Measurements from ENCODE around the gene FKBP15. TPM values are rescaled to one million over a fixed set of nuclear protein-coding genes. Genes with fewer than 3 reads are reported as not detected.
"Not testable (repeated sequence)": the region's sequence is repeated elsewhere in the genome, so short reads cannot be mapped to it uniquely, and the experiment has no call there.

The FKBP15 gene
- total RNA-seq, 2 donors from 2014 or later, result 24.7 to 26.0 TPM

DNA sequence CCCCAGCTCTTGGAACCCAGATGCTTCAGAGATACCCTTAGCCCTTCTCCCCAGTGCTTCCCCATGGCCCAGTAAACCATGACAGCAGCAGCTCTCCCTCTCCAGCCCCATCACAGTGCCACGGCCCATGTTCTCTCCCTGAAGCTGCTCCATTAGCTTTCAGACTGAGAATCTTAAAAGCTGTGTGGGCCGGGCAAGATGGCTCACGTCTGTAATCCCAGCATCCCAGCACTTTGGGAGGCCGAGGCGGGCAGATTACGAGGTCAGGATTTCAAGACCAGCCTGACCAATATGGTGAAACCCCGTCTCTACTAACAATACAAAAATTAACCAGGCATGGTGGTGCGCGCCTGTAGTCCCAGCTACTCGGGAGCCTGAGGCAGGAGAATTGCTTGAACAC lies 71.5 kb downstream of the FKBP15 start:
- Mint-ChIP-seq H3K4me1 (ENCODE audit: low read depth) (peaks cover 27% of the 10 kb centered on the region), H3K27me3 (ENCODE audit: low read depth) (peaks cover 25% of the 10 kb centered on the region)
- DNase-seq; ATAC-seq (replicated peaks in 1 of 2); H3K27ac Mint-ChIP-seq; H3K9me3 Mint-ChIP-seq; H3K36me3 Mint-ChIP-seq (ENCODE audit: insufficient read depth in 2 of 2); H3K4me3 Mint-ChIP-seq: not testable (repeated sequence)

DNA sequence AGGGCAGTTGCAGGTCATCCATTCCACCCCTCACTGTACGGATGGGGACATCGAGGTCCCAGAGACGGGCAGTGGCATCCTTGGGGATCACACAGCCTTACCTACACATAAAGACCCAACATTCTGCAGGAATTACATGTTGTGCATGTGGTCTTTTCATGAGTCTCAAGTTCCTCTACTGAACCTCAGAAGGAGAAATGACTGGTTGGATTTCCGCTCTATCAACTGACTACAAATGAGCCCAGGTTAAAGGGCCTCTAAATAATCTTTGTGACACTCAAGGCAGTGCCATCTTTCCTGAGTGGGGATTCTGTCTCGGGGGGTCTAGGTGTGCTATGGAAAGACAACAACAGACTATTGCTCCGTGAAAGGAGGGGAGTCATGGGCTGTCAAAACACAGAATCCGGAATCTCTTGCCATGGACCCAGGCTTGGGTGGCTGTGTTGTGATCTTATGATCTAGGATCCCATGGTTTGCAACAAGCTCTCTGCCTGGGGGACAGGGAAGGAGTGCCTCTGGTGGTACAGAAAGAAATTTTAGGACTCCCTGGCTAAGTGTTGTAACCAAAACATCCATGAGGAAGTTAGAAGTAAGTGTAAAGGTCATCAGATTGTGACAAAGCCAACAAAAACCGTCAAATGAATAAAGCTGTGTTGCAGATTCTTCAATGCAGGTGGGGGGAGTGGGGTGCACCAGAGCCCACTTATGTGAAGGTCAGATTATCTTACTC lies 72.1 kb downstream of the FKBP15 start:
- Mint-ChIP-seq H3K27ac (no peak overlapping the region), H3K36me3 (ENCODE audit: insufficient read depth in 2 of 2) (peaks cover 0 to 3% of the 10 kb centered on the region in 2 donors), H3K4me1 (ENCODE audit: low read depth) (peaks cover 25% of the 10 kb centered on the region), H3K9me3 (no peaks in the 10 kb centered on the region), H3K4me3 (no peak overlapping the region), H3K27me3 (ENCODE audit: low read depth) (peaks cover 29% of the 10 kb centered on the region)
- ATAC-seq (replicated peaks in 1 of 2) (no peak), DNase-seq (no peak)

GRCh38 chr9:113148372-113148705 lies 72.7 kb downstream of the FKBP15 start:
- no peaks in the 10 kb centered on the region for H3K9me3 Mint-ChIP-seq
- no peak overlapping the region for H3K27ac Mint-ChIP-seq
- ATAC-seq (replicated peaks in 1 of 2) (no peak), DNase-seq (no peak)
- peaks cover 25% of the 10 kb centered on the region for H3K4me1 Mint-ChIP-seq (ENCODE audit: low read depth)
- H3K27me3 Mint-ChIP-seq (ENCODE audit: low read depth), result peaks cover 29% of the 10 kb centered on the region
- H3K4me3 Mint-ChIP-seq, result no peak overlapping the region
- peaks cover 0 to 3% of the 10 kb centered on the region in 2 donors for H3K36me3 Mint-ChIP-seq (ENCODE audit: insufficient read depth in 2 of 2)

- ATAC-seq (replicated peaks in 1 of 2), result no peak
- Mint-ChIP-seq H3K36me3 (ENCODE audit: insufficient read depth in 2 of 2) (peaks cover 3 to 7% of the 10 kb centered on the region in 2 donors), H3K27me3 (ENCODE audit: low read depth) (peaks cover 22% of the 10 kb centered on the region), H3K4me1 (ENCODE audit: low read depth) (no peaks in the 10 kb centered on the region), H3K9me3 (peaks cover 0 to 3% of the 10 kb centered on the region in 2 donors), H3K27ac (no peak overlapping the region), H3K4me3 (no peak overlapping the region)
- no peak for DNase-seq
These were observed 77.4 kb downstream of the FKBP15 start for GRCh38 chr9:113143432-113144227.

DNA sequence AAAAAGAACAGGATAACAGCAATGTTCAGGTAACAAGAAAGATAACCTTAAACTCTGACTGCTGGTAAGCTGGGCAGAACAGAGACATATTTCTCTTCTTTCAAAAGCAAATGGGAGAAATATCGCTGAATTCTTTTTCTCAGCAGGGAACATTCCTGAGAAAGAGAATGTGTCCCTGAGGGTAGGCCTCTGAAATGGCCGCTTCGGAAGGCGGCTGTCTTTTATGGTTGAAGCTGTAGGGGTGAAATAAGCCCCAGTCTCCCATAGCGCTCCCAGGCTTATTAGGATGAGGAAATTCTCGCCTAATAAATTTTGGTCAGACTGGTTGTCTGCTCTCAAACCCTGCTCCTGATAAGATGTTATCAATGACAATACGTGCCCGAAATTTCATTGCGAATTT lies 80.2 kb downstream of the FKBP15 start:
- peaks cover 16% of the 10 kb centered on the region for H3K27me3 Mint-ChIP-seq (ENCODE audit: low read depth)
- not testable (repeated sequence) for H3K9me3 Mint-ChIP-seq; DNase-seq; ATAC-seq (replicated peaks in 1 of 2); H3K27ac Mint-ChIP-seq; H3K36me3 Mint-ChIP-seq (ENCODE audit: insufficient read depth in 2 of 2); H3K4me3 Mint-ChIP-seq; H3K4me1 Mint-ChIP-seq (ENCODE audit: low read depth)

GRCh38 chr9:113139953-113140352 lies 81.1 kb downstream of the FKBP15 start:
- H3K27ac Mint-ChIP-seq, result no peak overlapping the region
- ATAC-seq (replicated peaks in 1 of 2), result no peak
- peaks cover 13% of the 10 kb centered on the region for H3K27me3 Mint-ChIP-seq (ENCODE audit: low read depth)
- H3K4me1 Mint-ChIP-seq (ENCODE audit: low read depth), result no peaks in the 10 kb centered on the region
- no peak for DNase-seq
- peaks cover 0 to 3% of the 10 kb centered on the region in 2 donors for H3K9me3 Mint-ChIP-seq
- peaks cover 3 to 7% of the 10 kb centered on the region in 2 donors for H3K36me3 Mint-ChIP-seq (ENCODE audit: insufficient read depth in 2 of 2)
- H3K4me3 Mint-ChIP-seq, result no peak overlapping the region

DNA sequence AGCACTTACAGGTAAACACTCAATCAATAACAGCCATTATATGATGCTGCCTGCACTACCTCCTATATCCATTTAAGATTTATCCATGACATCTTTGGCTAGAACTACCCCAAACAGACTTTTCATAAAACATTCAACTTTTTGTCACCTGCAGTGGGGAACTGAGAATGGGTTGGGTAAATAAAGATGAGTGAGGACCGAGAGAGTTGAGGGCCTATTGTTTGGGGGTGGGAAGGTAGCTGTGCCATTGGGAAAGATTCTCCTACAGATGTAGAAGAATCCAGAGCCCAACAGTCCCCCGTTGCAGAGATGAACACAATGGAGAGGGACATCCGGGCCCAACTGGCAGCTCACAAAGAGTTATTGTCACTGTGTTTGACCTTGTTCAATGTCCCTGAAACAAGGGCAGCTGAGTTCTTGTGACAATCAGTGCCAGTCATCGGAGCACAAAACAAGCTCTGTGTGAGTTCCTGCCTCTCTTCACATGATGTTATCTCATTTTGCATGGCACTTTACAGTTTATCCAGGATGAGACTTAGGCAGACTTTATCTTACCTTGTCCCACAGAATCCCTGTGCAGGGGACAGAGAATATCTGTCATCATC lies 81.8 kb downstream of the FKBP15 start:
- DNase-seq (no peak), ATAC-seq (replicated peaks in 1 of 2) (no peak)
- no peak overlapping the region for H3K27ac Mint-ChIP-seq
- H3K27me3 Mint-ChIP-seq (ENCODE audit: low read depth), result peaks cover 7% of the 10 kb centered on the region
- no peaks in the 10 kb centered on the region for H3K4me1 Mint-ChIP-seq (ENCODE audit: low read depth)
- peaks cover 3 to 7% of the 10 kb centered on the region in 2 donors for H3K36me3 Mint-ChIP-seq (ENCODE audit: insufficient read depth in 2 of 2)
- H3K9me3 Mint-ChIP-seq, result peaks cover 0 to 3% of the 10 kb centered on the region in 2 donors
- no peak overlapping the region for H3K4me3 Mint-ChIP-seq

DNA sequence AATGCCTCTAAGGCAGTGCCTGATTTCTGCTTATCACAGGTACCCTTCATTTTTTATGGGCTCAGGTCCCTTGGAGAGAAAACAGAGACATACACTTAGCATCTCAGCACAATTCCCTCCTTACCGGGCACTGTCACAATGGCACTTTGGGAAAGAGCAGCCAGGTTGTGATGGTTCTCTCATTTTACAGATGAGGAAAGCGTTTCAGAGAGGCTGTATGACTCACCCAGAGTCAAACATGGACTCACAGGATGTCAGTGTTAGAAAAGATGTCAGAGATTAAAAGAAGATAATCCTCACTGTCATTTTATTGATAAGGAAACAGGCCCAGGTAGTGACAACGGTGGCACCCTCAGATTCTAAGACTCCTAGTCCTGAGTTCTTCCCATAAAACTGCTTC lies 82.3 kb downstream of the FKBP15 start:
- ATAC-seq (replicated peaks in 1 of 2), result peak in 1 of 2 donors; percentile 44
- peaks cover 10% of the 10 kb centered on the region for H3K27me3 Mint-ChIP-seq (ENCODE audit: low read depth)
- H3K4me1 Mint-ChIP-seq (ENCODE audit: low read depth), result no peaks in the 10 kb centered on the region
- H3K4me3 Mint-ChIP-seq, result no peak overlapping the region
- no peak overlapping the region for H3K27ac Mint-ChIP-seq
- peaks cover 3 to 7% of the 10 kb centered on the region in 2 donors for H3K36me3 Mint-ChIP-seq (ENCODE audit: insufficient read depth in 2 of 2)
- peaks cover 0 to 3% of the 10 kb centered on the region in 2 donors for H3K9me3 Mint-ChIP-seq
- no peak for DNase-seq

- Mint-ChIP-seq H3K27me3 (ENCODE audit: low read depth) (peaks cover 15% of the 10 kb centered on the region), H3K36me3 (ENCODE audit: insufficient read depth in 2 of 2) (peaks cover 3 to 7% of the 10 kb centered on the region in 2 donors), H3K9me3 (peaks cover 0 to 3% of the 10 kb centered on the region in 2 donors), H3K4me1 (ENCODE audit: low read depth) (no peaks in the 10 kb centered on the region), H3K27ac (no peak overlapping the region), H3K4me3 (no peak overlapping the region)
- DNase-seq (no peak), ATAC-seq (replicated peaks in 1 of 2) (no peak)
These were observed 83.6 kb downstream of the FKBP15 start for GRCh38 chr9:113137196-113138168.

DNA sequence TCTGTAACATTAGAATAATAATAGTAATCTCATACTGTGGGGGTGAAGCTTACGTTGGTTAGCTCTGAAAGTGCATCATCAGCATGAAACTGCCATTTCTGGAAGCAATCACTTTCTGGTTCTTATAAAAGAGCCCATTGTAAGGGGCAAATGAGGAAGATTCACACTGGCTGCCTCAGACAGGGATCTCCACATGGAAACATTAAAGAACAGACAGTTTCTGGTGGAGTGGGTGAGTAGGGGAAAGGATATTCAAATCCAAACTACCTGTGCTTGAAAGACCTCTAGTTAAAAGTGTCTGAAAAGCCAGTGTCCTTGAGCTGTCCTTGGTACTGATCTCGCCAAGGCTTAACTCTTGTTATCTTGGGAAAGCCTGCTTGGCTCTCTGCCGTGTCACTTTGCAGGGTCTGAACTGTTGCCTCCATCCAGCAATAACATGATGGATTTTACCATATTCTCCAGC lies 89.4 kb downstream of the FKBP15 start:
- no peaks in the 10 kb centered on the region for H3K4me1 Mint-ChIP-seq (ENCODE audit: low read depth)
- DNase-seq, result no peak
- H3K27me3 Mint-ChIP-seq (ENCODE audit: low read depth), result peaks cover 42% of the 10 kb centered on the region

GRCh38 chr9:113129884-113130283 lies 91.2 kb downstream of the FKBP15 start:
- ATAC-seq (replicated peaks in 1 of 2) (no peak), DNase-seq (no peak)
- H3K36me3 Mint-ChIP-seq (ENCODE audit: insufficient read depth in 2 of 2), result no peaks in the 10 kb centered on the region
- H3K4me1 Mint-ChIP-seq (ENCODE audit: low read depth), result no peaks in the 10 kb centered on the region
- H3K4me3 Mint-ChIP-seq, result no peak overlapping the region
- no peak overlapping the region for H3K27ac Mint-ChIP-seq
- peaks cover 40% of the 10 kb centered on the region for H3K27me3 Mint-ChIP-seq (ENCODE audit: low read depth)
- H3K9me3 Mint-ChIP-seq, result no peaks in the 10 kb centered on the region

More for the DNA sequence above, 89.4 kb downstream of the FKBP15 start:
- H3K9me3 Mint-ChIP-seq, result no peaks in the 10 kb centered on the region
- ATAC-seq (replicated peaks in 1 of 2), result no peak
- H3K27ac Mint-ChIP-seq, result no peak overlapping the region
- H3K4me3 Mint-ChIP-seq, result no peak overlapping the region
- H3K36me3 Mint-ChIP-seq (ENCODE audit: insufficient read depth in 2 of 2), result no peaks in the 10 kb centered on the region

DNA sequence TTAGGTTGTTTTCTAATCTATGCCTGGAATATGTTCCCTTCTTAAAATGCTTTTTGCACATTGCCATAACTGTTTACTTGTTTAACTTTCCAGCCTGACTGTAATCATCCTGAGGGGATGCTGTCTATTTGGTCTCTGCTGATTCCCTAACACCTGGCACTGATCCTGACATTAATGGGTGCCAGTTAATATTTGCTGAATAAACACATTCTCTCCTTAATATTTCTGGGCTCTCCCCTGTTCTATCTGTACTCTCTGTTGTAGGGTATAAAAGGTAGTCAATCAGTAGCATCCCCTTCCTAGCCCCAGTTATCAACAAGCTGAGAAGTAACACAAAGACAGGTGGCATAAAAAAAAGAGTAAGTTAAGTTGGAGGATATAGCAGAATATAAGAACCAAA lies 91.6 kb downstream of the FKBP15 start:
- DNase-seq (no peak), ATAC-seq (replicated peaks in 1 of 2) (no peak)
- H3K27ac Mint-ChIP-seq, result no peak overlapping the region
- H3K4me3 Mint-ChIP-seq, result no peak overlapping the region
- no peaks in the 10 kb centered on the region for H3K36me3 Mint-ChIP-seq (ENCODE audit: insufficient read depth in 2 of 2)
- H3K4me1 Mint-ChIP-seq (ENCODE audit: low read depth), result no peaks in the 10 kb centered on the region
- H3K27me3 Mint-ChIP-seq (ENCODE audit: low read depth), result peaks cover 40% of the 10 kb centered on the region
- no peaks in the 10 kb centered on the region for H3K9me3 Mint-ChIP-seq

Measured in activated T-cell treated with anti-CD3 and anti-CD28 coated beads, Interleukin-2, amount 50 U/mL, for 72 hours (primary cell).